Measurements from ENCODE around the gene KRT26. TPM values are rescaled to one million over a fixed set of nuclear protein-coding genes. Genes with fewer than 3 reads are reported as not detected.
"Not testable (repeated sequence)": the region's sequence is repeated elsewhere in the genome, so short reads cannot be mapped to it uniquely, and the experiment has no call there.

The KRT26 gene
- not detected for total RNA-seq

DNA sequence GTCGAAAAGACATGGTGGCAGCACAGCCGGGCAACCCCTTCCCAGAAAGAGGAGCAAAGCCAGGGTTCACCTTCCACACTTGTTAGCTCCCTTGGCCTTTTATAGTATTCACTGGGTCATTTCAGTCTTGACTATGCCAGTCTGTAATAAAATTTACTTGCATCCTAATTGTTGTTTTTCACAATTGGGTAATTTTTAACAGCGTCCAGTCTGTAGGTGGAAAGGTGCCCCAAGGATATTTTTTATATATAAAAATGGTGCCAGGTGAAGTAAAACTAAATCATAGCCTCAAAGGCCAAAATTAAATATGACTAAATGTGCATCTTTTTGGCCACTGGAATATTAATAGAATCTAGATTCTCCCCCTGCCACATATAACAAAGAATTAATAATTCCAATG, at the start of gene KRT26:
KRT26 (minus strand) TSS at position 101 of the 400 bp plus-strand sequence; CDS start at position 13, 88 bp downstream.
- H3K4me1 Mint-ChIP-seq (ENCODE audit: low read depth): no peaks in the 10 kb centered on the region
- DNase-seq: no peak
- H3K9me3 Mint-ChIP-seq: no peaks in the 10 kb centered on the region
- no peaks in the 10 kb centered on the region for H3K36me3 Mint-ChIP-seq (ENCODE audit: insufficient read depth in 2 of 2)
- H3K27me3 Mint-ChIP-seq (ENCODE audit: low read depth): peaks cover 52% of the 10 kb centered on the region
- H3K4me3 Mint-ChIP-seq: no peak within 1 kb of the TSS
- ATAC-seq (replicated peaks in 1 of 2): no peak
- H3K27ac Mint-ChIP-seq: no peak within 1 kb of the TSS

DNA sequence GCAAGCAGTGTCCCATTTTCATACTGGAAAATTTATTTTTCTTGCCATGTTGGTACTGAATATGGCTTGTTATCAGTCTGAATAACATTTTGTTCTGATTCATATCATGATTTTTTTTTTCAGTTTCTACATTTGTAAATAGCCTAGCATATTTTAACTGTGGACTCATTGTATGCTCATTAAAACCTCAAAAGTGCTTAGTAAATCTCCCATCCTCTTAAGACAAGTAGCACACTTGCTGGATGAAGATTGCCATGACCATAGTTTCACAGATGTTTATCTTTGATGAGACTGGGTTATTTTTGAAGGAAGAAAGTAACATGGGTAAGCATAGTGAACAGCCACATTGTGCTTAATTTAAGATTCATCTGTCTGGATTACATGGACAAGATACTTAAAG, 49.5 kb upstream of the KRT26 start:
- peaks cover 13 to 19% of the 10 kb centered on the region in 2 donors for H3K36me3 Mint-ChIP-seq (ENCODE audit: insufficient read depth in 2 of 2)
- no peaks in the 10 kb centered on the region for H3K27me3 Mint-ChIP-seq (ENCODE audit: low read depth)
- no peak overlapping the region for H3K4me3 Mint-ChIP-seq
- H3K27ac Mint-ChIP-seq: no peak overlapping the region
- peaks cover 0 to 2% of the 10 kb centered on the region in 2 donors for H3K9me3 Mint-ChIP-seq
- no peak for ATAC-seq (replicated peaks in 1 of 2)
- no peak for DNase-seq
- H3K4me1 Mint-ChIP-seq (ENCODE audit: low read depth): peaks cover 40% of the 10 kb centered on the region

DNA sequence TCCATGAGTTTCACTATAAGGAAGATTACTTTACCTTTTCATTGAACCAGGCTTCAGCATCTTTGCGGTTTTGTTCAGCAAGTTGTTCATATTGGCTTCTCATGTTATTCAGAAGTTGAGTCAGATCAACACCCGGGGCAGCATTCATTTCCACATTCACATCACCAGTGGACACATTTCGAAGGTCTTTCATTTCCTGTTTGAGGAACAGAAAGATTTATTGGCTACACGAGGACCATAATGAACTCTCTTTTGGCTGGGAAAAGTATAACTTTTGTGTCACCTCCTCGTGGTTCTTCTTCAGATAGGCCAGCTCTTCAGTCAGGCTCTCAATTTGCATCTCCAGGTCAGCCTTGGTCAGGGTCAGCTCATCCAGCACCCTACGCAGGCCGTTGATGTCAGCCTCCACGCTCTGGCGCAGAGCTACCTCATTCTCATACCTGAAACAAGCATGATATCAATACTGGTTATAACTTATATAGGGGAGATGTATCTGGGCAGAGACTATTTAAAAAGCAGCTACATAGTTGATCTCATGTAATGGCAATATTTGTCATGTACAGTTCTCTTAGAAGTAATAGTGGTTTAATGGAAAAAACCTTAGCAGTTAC, 48.3 kb upstream of the KRT26 start:
- ATAC-seq (replicated peaks in 1 of 2): peak in 1 of 2 donors; percentile 47
- Mint-ChIP-seq H3K27ac (peak overlapping the region; percentile 95), H3K4me3 (peak overlapping the region; percentile 91 to 92), H3K27me3 (ENCODE audit: low read depth) (no peaks in the 10 kb centered on the region), H3K9me3 (peaks cover 0 to 2% of the 10 kb centered on the region in 2 donors), H3K36me3 (ENCODE audit: insufficient read depth in 2 of 2) (peaks cover 11 to 19% of the 10 kb centered on the region in 2 donors), H3K4me1 (ENCODE audit: low read depth) (peaks cover 36% of the 10 kb centered on the region)
- peak; percentile 12 to 27 for DNase-seq

DNA sequence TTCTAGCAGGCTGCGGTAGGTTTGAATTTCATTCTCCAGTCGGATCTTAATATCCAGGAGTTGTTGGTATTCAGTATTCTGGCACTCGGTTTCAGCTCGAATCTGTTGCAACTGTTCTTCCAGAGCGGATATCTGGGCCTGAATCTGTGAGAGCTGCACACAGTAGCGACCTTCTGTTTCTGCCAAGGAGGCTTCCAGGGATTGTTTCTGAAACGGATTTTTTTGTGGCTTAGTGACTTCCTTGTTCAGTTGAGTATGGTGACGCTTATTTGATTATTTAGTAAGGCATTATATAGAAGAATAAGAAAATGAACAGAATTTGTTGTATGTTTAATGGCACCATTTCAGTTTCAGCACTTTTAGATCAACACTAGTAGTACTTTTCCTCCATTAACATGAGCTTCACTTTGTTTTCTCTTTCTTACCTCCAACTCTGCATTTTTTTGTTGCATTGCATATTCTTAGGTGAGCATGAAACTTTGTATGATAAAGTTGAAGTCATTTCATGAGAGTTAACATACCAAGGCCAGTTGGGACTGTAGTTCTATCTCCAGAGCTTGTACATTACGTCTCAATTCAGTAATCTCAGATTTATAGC, 47.6 kb upstream of the KRT26 start:
- H3K36me3 Mint-ChIP-seq (ENCODE audit: insufficient read depth in 2 of 2): peaks cover 11 to 19% of the 10 kb centered on the region in 2 donors
- ATAC-seq (replicated peaks in 1 of 2) (no peak), DNase-seq (no peak)
- H3K27ac Mint-ChIP-seq: peak overlapping the region; percentile 95
- H3K4me3 Mint-ChIP-seq: peak overlapping the region; percentile 91 to 92
- H3K4me1 Mint-ChIP-seq (ENCODE audit: low read depth): peaks cover 36% of the 10 kb centered on the region
- H3K9me3 Mint-ChIP-seq: peaks cover 0 to 4% of the 10 kb centered on the region in 2 donors
- no peaks in the 10 kb centered on the region for H3K27me3 Mint-ChIP-seq (ENCODE audit: low read depth)

- Mint-ChIP-seq H3K27ac (peak overlapping the region; percentile 100), H3K4me3 (peak overlapping the region; percentile 92 to 99), H3K4me1 (ENCODE audit: low read depth) (peaks cover 29% of the 10 kb centered on the region), H3K9me3 (peaks cover 0 to 5% of the 10 kb centered on the region in 2 donors), H3K36me3 (ENCODE audit: insufficient read depth in 2 of 2) (peaks cover 11 to 19% of the 10 kb centered on the region in 2 donors), H3K27me3 (ENCODE audit: low read depth) (peaks cover 4% of the 10 kb centered on the region)
- ATAC-seq (replicated peaks in 1 of 2): peak; percentile 81 to 95
- DNase-seq: peak; percentile 89 to 91
Measured at GRCh38 chr17:40818733-40819527, 46.9 kb upstream of the KRT26 start.

- H3K4me1 Mint-ChIP-seq (ENCODE audit: low read depth): peaks cover 29% of the 10 kb centered on the region
- peaks cover 0 to 5% of the 10 kb centered on the region in 2 donors for H3K9me3 Mint-ChIP-seq
- DNase-seq (no peak), ATAC-seq (replicated peaks in 1 of 2) (no peak)
- H3K4me3 Mint-ChIP-seq: peak overlapping the region; percentile 92 to 99
- peaks cover 9% of the 10 kb centered on the region for H3K27me3 Mint-ChIP-seq (ENCODE audit: low read depth)
- peaks cover 11 to 19% of the 10 kb centered on the region in 2 donors for H3K36me3 Mint-ChIP-seq (ENCODE audit: insufficient read depth in 2 of 2)
- peak overlapping the region; percentile 100 for H3K27ac Mint-ChIP-seq
Measured at GRCh38 chr17:40818343-40818732, 46.3 kb upstream of the KRT26 start.

- Mint-ChIP-seq H3K4me1 (ENCODE audit: low read depth) (peaks cover 29% of the 10 kb centered on the region), H3K36me3 (ENCODE audit: insufficient read depth in 2 of 2) (peaks cover 11 to 18% of the 10 kb centered on the region in 2 donors)
- ATAC-seq (replicated peaks in 1 of 2): no peak
Measured at GRCh38 chr17:40817103-40817682, 45.2 kb upstream of the KRT26 start.

DNA sequence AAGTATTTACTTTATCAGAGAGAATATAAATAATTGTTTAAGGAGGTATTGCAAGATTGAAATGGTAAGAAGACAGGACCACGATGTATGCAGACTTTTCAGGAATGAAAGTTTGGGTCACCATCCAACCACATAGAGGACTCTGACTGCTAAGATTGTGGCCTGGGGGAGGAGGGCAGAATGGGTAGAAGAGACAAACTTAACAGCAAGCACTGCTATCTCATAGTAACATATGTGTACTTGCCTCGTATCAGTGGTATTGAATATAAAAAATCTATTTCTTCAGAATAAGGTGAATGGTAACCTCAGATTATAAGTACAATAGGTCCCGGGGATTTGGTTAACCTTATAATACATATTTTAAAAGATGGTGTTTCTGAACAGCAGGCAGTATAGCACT, 44.6 kb upstream of the KRT26 start:
- ATAC-seq (replicated peaks in 1 of 2) (no peak), DNase-seq (no peak)
- peaks cover 0 to 5% of the 10 kb centered on the region in 2 donors for H3K9me3 Mint-ChIP-seq
- H3K27ac Mint-ChIP-seq: no peak overlapping the region
- peaks cover 29% of the 10 kb centered on the region for H3K4me1 Mint-ChIP-seq (ENCODE audit: low read depth)
- peaks cover 24% of the 10 kb centered on the region for H3K27me3 Mint-ChIP-seq (ENCODE audit: low read depth)
- H3K4me3 Mint-ChIP-seq: peak overlapping the region in 1 of 2 donors; percentile 99
- peaks cover 11 to 18% of the 10 kb centered on the region in 2 donors for H3K36me3 Mint-ChIP-seq (ENCODE audit: insufficient read depth in 2 of 2)

More at GRCh38 chr17:40817103-40817682, 45.2 kb upstream of the KRT26 start:
- Mint-ChIP-seq H3K4me3 (peak overlapping the region; percentile 92 to 99), H3K9me3 (peaks cover 0 to 5% of the 10 kb centered on the region in 2 donors), H3K27ac (peak overlapping the region; percentile 90), H3K27me3 (ENCODE audit: low read depth) (peaks cover 18% of the 10 kb centered on the region)
- no peak for DNase-seq

DNA sequence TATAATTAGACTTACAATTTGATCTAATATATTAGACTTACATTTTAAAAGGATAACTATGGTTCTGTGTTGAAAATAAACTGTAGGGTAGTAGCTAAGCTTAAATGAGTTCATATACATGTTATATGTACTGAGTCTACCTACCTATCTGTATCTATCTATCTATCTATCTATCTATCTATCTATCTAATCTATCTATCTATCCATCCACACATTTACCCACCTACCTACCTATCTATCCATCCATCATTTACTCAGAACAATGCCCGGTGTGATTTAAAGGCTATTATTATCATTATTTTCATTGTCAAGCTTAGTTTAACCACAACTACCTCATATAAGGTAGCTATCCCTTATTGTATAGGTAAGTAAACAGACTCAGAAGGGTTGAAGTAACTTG, 43.4 kb upstream of the KRT26 start:
- ATAC-seq (replicated peaks in 1 of 2): no peak
- Mint-ChIP-seq H3K9me3 (peaks cover 0 to 5% of the 10 kb centered on the region in 2 donors), H3K4me1 (ENCODE audit: low read depth) (peaks cover 25% of the 10 kb centered on the region), H3K27me3 (ENCODE audit: low read depth) (peaks cover 36% of the 10 kb centered on the region), H3K27ac (no peak overlapping the region), H3K36me3 (ENCODE audit: insufficient read depth in 2 of 2) (peaks cover 11 to 18% of the 10 kb centered on the region in 2 donors), H3K4me3 (no peak overlapping the region)
- no peak for DNase-seq

DNA sequence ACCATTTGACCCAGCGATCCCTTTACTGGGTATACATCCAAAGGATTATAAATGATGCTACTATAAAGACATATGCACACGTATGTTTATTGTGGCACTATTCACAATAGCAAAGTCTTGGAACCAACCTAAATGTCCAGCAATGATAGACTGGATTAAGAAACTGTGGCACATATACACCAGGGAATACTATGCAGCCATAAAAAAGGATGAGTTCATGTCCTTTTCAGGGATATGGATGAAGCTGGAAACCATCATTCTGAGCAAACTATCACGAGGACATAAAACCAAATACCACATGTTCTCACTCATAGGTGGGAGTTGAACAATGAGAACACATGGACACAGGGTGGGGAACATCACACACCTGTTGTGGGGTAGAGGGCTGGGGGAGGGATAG, 42.7 kb upstream of the KRT26 start:
- Mint-ChIP-seq H3K4me1 (ENCODE audit: low read depth) (peaks cover 18% of the 10 kb centered on the region), H3K27me3 (ENCODE audit: low read depth) (peaks cover 43% of the 10 kb centered on the region), H3K36me3 (ENCODE audit: insufficient read depth in 2 of 2) (peaks cover 11 to 18% of the 10 kb centered on the region in 2 donors)
- ATAC-seq (replicated peaks in 1 of 2); DNase-seq; H3K9me3 Mint-ChIP-seq; H3K27ac Mint-ChIP-seq; H3K4me3 Mint-ChIP-seq: not testable (repeated sequence)

GRCh38 chr17:40813804-40814203, 41.8 kb upstream of the KRT26 start:
- Mint-ChIP-seq H3K27me3 (ENCODE audit: low read depth) (peaks cover 49% of the 10 kb centered on the region), H3K9me3 (peaks cover 0 to 3% of the 10 kb centered on the region in 2 donors), H3K4me3 (no peak overlapping the region), H3K36me3 (ENCODE audit: insufficient read depth in 2 of 2) (peaks cover 11 to 16% of the 10 kb centered on the region in 2 donors), H3K4me1 (ENCODE audit: low read depth) (peaks cover 14% of the 10 kb centered on the region), H3K27ac (no peak overlapping the region)
- ATAC-seq (replicated peaks in 1 of 2) (no peak), DNase-seq (no peak)

GRCh38 chr17:40812639-40813038, 40.6 kb upstream of the KRT26 start:
- peaks cover 7 to 8% of the 10 kb centered on the region in 2 donors for H3K36me3 Mint-ChIP-seq (ENCODE audit: insufficient read depth in 2 of 2)
- ATAC-seq (replicated peaks in 1 of 2): no peak
- H3K27ac Mint-ChIP-seq: no peak overlapping the region
- H3K4me3 Mint-ChIP-seq: no peak overlapping the region
- DNase-seq: no peak
- H3K9me3 Mint-ChIP-seq: peaks cover 0 to 3% of the 10 kb centered on the region in 2 donors
- peaks cover 5% of the 10 kb centered on the region for H3K4me1 Mint-ChIP-seq (ENCODE audit: low read depth)
- H3K27me3 Mint-ChIP-seq (ENCODE audit: low read depth): peaks cover 60% of the 10 kb centered on the region

- H3K4me3 Mint-ChIP-seq: no peak overlapping the region
- peaks cover 74% of the 10 kb centered on the region for H3K27me3 Mint-ChIP-seq (ENCODE audit: low read depth)
- H3K36me3 Mint-ChIP-seq (ENCODE audit: insufficient read depth in 2 of 2): no peaks in the 10 kb centered on the region
- H3K27ac Mint-ChIP-seq: no peak overlapping the region
- H3K9me3 Mint-ChIP-seq: peaks cover 0 to 3% of the 10 kb centered on the region in 2 donors
- DNase-seq: no peak
- no peaks in the 10 kb centered on the region for H3K4me1 Mint-ChIP-seq (ENCODE audit: low read depth)
- no peak for ATAC-seq (replicated peaks in 1 of 2)
Measured at GRCh38 chr17:40810494-40810893, 38.5 kb upstream of the KRT26 start.

Measured in activated T-cell treated with anti-CD3 and anti-CD28 coated beads, Interleukin-2, amount 50 U/mL, for 72 hours (primary cell).